Endothelial cell of umbilical vein (primary cell): ENCODE measurements around the gene SPAAR. TPM values are rescaled to one million over a fixed set of nuclear protein-coding genes. Genes with fewer than 3 reads are reported as not detected.
A peak's percentile ranks its signal among the peaks of the same experiment; 100 is the strongest.

Source experiments
- BruUV-seq: library from RNA; stranded (reverse); fragments of 400-500 nt; replicated peaks from 2 replicates; lab custom pipeline; 2021; lab: Mats Ljungman, UMichigan
- CTCF ChIA-PET: fragments of 300-600, 350-600 bp; sonication (Branson Sonifier 250); formaldehyde crosslinking; loops from one replicate; lab custom pipeline; 2021; ENCODE audit warnings: antibody characterized with exemption, inconsistent platforms; lab: Charles Lee
- POLR2A ChIA-PET: fragments of 300-600, 350-600 bp; sonication (Branson Sonifier 250); formaldehyde crosslinking; loops from one replicate; lab custom pipeline; 2021; ENCODE audit warnings: antibody characterized with exemption, inconsistent platforms; lab: Charles Lee
- DNase-seq: peaks from one replicate; pipeline ENCODE4 v3.0.0-alpha.2; 2011; ENCODE audit warnings: low read depth, low spot score
- FAIRE-seq: peaks from 2 replicates; lab custom pipeline; 2011; peaks lifted over from hg19 to GRCh38; lab: Jason Lieb, UNC
- H2AFZ ChIP-seq: 2 replicates; pipeline ENCODE4 v1.6.0; 2012; ENCODE audit warnings: low read depth, low read length, control low read depth, inconsistent platforms
- H3K27ac ChIP-seq: 2 replicates; pipeline ENCODE4 v1.5.1; 2011; ENCODE audit warnings: low read depth, mild to moderate bottlenecking, control low read depth, low read length, moderate library complexity; ENCODE audit not compliant: insufficient read depth
- H3K27me3 ChIP-seq, 2 experiments: 2 replicates each; pipeline versions ENCODE4 v1.6.0 to v1.6.1; 2011; ENCODE audit warnings: low read length in 2 of 2, mixed read lengths in 1 of 2; ENCODE audit not compliant: control insufficient read depth in 2 of 2, insufficient read depth in 2 of 2
- H3K36me3 ChIP-seq, 2 experiments: 2 replicates in 1 of 2; 3 replicates in 1 of 2; pipeline ENCODE4 v1.5.1; 2011; ENCODE audit warnings: low read length in 2 of 2, mild to moderate bottlenecking in 1 of 2, moderate library complexity in 1 of 2; ENCODE audit not compliant: control insufficient read depth in 2 of 2, insufficient read depth in 2 of 2; ENCODE audit errors: extremely low read depth in 1 of 2
- H3K4me1 ChIP-seq: 3 replicates; pipeline ENCODE4 v1.5.1; 2011; ENCODE audit warnings: mild to moderate bottlenecking, low read length; ENCODE audit not compliant: control insufficient read depth, insufficient read depth; ENCODE audit errors: extremely low read depth
- H3K4me2 ChIP-seq: 2 replicates; pipeline ENCODE4 v1.6.1; 2011; ENCODE audit warnings: low read length, control low read depth, mixed read lengths; ENCODE audit not compliant: insufficient read depth
- H3K4me3 ChIP-seq, 3 experiments: fragments of 200-600 bp in 1 of 3; sonication (generic), shearing (Covaris generic) in 1 of 3; replicated peaks in 1 of 3; 2 replicates each; pipeline ENCODE4 v1.5.1; 2011 to 2016; ENCODE audit warnings: control low read depth in 3 of 3, low read length in 3 of 3, mild to moderate bottlenecking in 2 of 3, inconsistent platforms in 1 of 3, low read depth in 1 of 3, moderate library complexity in 1 of 3; ENCODE audit not compliant: insufficient read depth in 1 of 3
- H3K79me2 ChIP-seq: 2 replicates; pipeline ENCODE4 v1.6.0; 2012; ENCODE audit warnings: low read length, inconsistent platforms; ENCODE audit not compliant: control insufficient read depth, insufficient read depth
- H3K9ac ChIP-seq: replicated peaks from 2 replicates; pipeline ENCODE3; 2011; ENCODE audit warnings: low read length, control low read depth; ENCODE audit not compliant: insufficient read depth; ENCODE audit errors: extremely low read depth
- H3K9me1 ChIP-seq: replicated peaks from 3 replicates; pipeline ENCODE4 v1.6.0; 2011; ENCODE audit warnings: mild to moderate bottlenecking, low read length; ENCODE audit not compliant: control insufficient read depth, insufficient read depth; ENCODE audit errors: extremely low read depth
- H3K9me3 ChIP-seq: replicated peaks from 2 replicates; pipeline ENCODE4 v1.5.1; 2012; ENCODE audit warnings: low read length, inconsistent platforms; ENCODE audit not compliant: control insufficient read depth, insufficient read depth
- H4K20me1 ChIP-seq: replicated peaks from 2 replicates; pipeline ENCODE3; 2011; ENCODE audit warnings: mild to moderate bottlenecking, low read length; ENCODE audit not compliant: control insufficient read depth, insufficient read depth; ENCODE audit errors: extremely low read depth
- EZH2 ChIP-seq: IDR thresholded peaks from 2 replicates; pipeline ENCODE4 v1.6.1; 2012; ENCODE audit warnings: borderline replicate concordance, low read depth, mild to moderate bottlenecking, moderate library complexity, low read length, inconsistent platforms; ENCODE audit not compliant: severe bottlenecking
- FOS ChIP-seq: IDR thresholded peaks from 2 replicates; pipeline ENCODE4 v1.6.1; 2011; ENCODE audit warnings: mild to moderate bottlenecking, low read length, moderate library complexity, borderline replicate concordance; ENCODE audit not compliant: insufficient read depth
- GATA2 ChIP-seq: IDR thresholded peaks from 2 replicates; pipeline ENCODE4 v1.7.0; 2011; ENCODE audit warnings: low read depth, mild to moderate bottlenecking, moderate library complexity, mixed read lengths, low read length; ENCODE audit not compliant: insufficient read length, insufficient read depth
- JUN ChIP-seq: IDR thresholded peaks from 2 replicates; pipeline ENCODE4 v1.6.1; 2011; ENCODE audit warnings: borderline replicate concordance, low read depth; ENCODE audit not compliant: insufficient read length, insufficient read depth
- MYC ChIP-seq: IDR thresholded peaks from one replicate; pipeline ENCODE4 v1.6.1; 2011; ENCODE audit warnings: mild to moderate bottlenecking, low read depth, low read length
- POLR2A ChIP-seq: IDR thresholded peaks from 2 replicates; pipeline ENCODE4 v1.6.1; 2012; ENCODE audit warnings: low read depth, mild to moderate bottlenecking, control low read depth, low read length
- POLR2AphosphoS5 ChIP-seq: IDR thresholded peaks from 2 replicates; pipeline ENCODE4 v1.6.1; 2012; ENCODE audit warnings: low read depth, mild to moderate bottlenecking, control low read depth, low read length, moderate library complexity; ENCODE audit not compliant: insufficient read depth
- dilution Hi-C: fragments of 300-500 bp; cut with MboI; formaldehyde crosslinking; loops from one replicate; pipeline ENCODE4 v1.15.0; 2019; ENCODE audit warnings: low sequenced_read_pairs; ENCODE audit not compliant: extremely low pct_ligation_motif_present
- intact Hi-C: fragments of 100-400 bp; cut with micrococcal nuclease; formaldehyde crosslinking; loops from one replicate; pipeline ENCODE4 v1.10.0; 2022
- polyA plus RNA-seq, 4 experiments: library from polyadenylated mRNA; depleted of rRNA in 3 of 4; stranded (reverse) in 3 of 4; unstranded in 1 of 4; fragments of >200 nt; gene quantifications; 2 replicates each; pipeline versions ENCODE4 v1.2.1 to v1.2.3, GENCODE V29; 2011 to 2012; ENCODE audit warnings: missing spikeins in 1 of 4
- total RNA-seq: library from RNA; stranded (reverse); gene quantifications from 2 replicates; pipeline ENCODE4 v1.2.3, GENCODE V29; 2021
- TF ChIP-seq, protein P1 (sequence below), 2 donors: IDR thresholded peaks; 1 replicate in 1 of 2; 2 replicates in 1 of 2; pipeline ENCODE4 v1.5.1; 2011; ENCODE audit warnings: low read length in 2 of 2, mild to moderate bottlenecking in 2 of 2, moderate library complexity in 2 of 2, control low read depth in 1 of 2, inconsistent platforms in 1 of 2, low read depth in 1 of 2; ENCODE audit not compliant: insufficient read depth in 1 of 2; ENCODE audit errors: extremely low read depth in 1 of 2
- TF ChIP-seq, protein P2 (sequence below): IDR thresholded peaks from 2 replicates; pipeline ENCODE4 v1.6.1; 2011; ENCODE audit not compliant: insufficient read depth, insufficient read length

The SPAAR gene
- total and polyA plus RNA-seq, 2 donors (not counting 3 experiments of a cell fraction or from before 2014, with no cell fraction given) = 20.8 to 24.8 TPM

DNA sequence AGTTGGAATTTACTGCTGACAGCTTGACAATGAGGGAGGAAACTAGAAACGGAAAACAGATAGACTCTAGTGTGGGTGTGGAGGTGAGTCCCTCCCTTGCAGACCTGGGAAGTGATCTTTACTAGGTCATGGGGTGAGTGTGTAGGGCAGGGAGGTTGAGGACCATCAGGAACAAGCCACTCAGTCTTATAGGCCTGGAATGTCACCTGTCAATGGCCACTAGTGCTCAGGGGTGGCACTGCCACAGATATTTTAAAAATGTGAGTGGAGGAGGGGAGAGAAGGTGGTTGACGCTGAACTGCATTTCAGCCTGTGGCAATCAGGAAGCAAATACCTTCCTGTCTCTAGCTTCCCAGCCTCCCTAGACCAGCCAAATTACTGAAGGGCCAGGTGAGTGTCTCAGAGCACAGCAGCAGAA is 39.6 kb downstream of the SPAAR start:
- Histone ChIP-seq H3K9me3 (no peaks in the 10 kb centered on the region), H3K4me1 (peaks cover 41% of the 10 kb centered on the region), H3K27ac (peak overlapping the region; percentile 44), H2AFZ (peak overlapping the region; percentile 74), H3K27me3 (no peaks in the 10 kb centered on the region), H3K9ac (peak overlapping the region; percentile 34), H3K9me1 (no peaks in the 10 kb centered on the region), H4K20me1 (no peaks in the 10 kb centered on the region), H3K4me3 (no peak overlapping the region), H3K79me2 (no peaks in the 10 kb centered on the region), H3K4me2 (peak overlapping the region; percentile 20), H3K36me3 (no peaks in the 10 kb centered on the region)
- dilution Hi-C loops (no loop called here), intact Hi-C loops (loop anchor here (5.0 kb wide), 1 partner anchor 122 kb away; the partner anchor contains the start of genes FAM221B and TMEM8B)
- POLR2A ChIA-PET = no interaction called here
- BruUV-seq = no TSS peak
- TF ChIP-seq GATA2 = no peak
- no peak for TF ChIP-seq POLR2AphosphoS5
- no peak for TF ChIP-seq JUN
- no peak for TF ChIP-seq FOS
- TF ChIP-seq, protein P1, sequence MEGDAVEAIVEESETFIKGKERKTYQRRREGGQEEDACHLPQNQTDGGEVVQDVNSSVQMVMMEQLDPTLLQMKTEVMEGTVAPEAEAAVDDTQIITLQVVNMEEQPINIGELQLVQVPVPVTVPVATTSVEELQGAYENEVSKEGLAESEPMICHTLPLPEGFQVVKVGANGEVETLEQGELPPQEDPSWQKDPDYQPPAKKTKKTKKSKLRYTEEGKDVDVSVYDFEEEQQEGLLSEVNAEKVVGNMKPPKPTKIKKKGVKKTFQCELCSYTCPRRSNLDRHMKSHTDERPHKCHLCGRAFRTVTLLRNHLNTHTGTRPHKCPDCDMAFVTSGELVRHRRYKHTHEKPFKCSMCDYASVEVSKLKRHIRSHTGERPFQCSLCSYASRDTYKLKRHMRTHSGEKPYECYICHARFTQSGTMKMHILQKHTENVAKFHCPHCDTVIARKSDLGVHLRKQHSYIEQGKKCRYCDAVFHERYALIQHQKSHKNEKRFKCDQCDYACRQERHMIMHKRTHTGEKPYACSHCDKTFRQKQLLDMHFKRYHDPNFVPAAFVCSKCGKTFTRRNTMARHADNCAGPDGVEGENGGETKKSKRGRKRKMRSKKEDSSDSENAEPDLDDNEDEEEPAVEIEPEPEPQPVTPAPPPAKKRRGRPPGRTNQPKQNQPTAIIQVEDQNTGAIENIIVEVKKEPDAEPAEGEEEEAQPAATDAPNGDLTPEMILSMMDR (IDR thresholded peaks at IDR 0.05; ENCODE audit: extremely low read depth in 1 of 2, insufficient read depth in 1 of 2, low read depth in 1 of 2, low read length in 2 of 2) = no peak
- no peak for TF ChIP-seq POLR2A
- TF ChIP-seq, protein P2, sequence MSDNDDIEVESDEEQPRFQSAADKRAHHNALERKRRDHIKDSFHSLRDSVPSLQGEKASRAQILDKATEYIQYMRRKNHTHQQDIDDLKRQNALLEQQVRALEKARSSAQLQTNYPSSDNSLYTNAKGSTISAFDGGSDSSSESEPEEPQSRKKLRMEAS = no peak
- no peak for TF ChIP-seq EZH2
- TF ChIP-seq MYC = no peak
- DNase-seq = peak; percentile 70
- CTCF ChIA-PET = interaction anchor here (0.7 to 1.3 kb wide), 4 partner anchors 11 to 53 kb away, joined by 3 to 5 read pairs (median 4); no protein-coding TSS in a partner anchor
- peak; percentile 12 for FAIRE-seq
